ENCODE data around the gene GLTPD2.

Gene GLTPD2

GRCh38 chr17:4771519-4772234 lies 17.1 kb upstream of the GLTPD2 start, which contains the start of gene TM4SF5:
TSS of gene TM4SF5 (plus strand) at chr17:4771886. CDS start at chr17:4771923, 37 bp downstream.
- DNase-seq (ENCODE audit: low read depth in 2 of 2, low spot score in 1 of 2) = no peak

DNA sequence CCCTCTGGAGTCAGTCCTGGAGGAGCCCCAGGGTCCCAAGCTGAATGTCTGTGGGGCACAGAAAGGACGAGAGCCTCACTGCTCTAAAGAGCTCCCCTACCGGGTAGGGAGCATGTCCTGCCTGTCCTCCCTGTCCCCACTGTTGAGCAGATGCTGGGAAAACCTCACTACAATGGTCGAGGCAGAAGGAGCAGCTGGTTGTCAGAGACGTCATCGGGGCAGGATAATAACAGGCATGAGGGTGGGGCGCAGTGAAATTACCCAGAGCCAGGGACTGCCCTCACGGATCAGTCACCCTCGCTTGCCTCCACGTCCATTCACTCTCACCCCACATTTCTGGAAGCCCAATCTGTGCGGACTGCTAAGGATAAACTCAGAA lies 16.5 kb upstream of the GLTPD2 start:
- no peak for DNase-seq (ENCODE audit: low read depth in 2 of 2, low spot score in 1 of 2)

- no peak for DNase-seq (ENCODE audit: low read depth in 2 of 2, low spot score in 1 of 2)
These were observed 10.6 kb upstream of the GLTPD2 start for GRCh38 chr17:4777969-4778760.

DNA sequence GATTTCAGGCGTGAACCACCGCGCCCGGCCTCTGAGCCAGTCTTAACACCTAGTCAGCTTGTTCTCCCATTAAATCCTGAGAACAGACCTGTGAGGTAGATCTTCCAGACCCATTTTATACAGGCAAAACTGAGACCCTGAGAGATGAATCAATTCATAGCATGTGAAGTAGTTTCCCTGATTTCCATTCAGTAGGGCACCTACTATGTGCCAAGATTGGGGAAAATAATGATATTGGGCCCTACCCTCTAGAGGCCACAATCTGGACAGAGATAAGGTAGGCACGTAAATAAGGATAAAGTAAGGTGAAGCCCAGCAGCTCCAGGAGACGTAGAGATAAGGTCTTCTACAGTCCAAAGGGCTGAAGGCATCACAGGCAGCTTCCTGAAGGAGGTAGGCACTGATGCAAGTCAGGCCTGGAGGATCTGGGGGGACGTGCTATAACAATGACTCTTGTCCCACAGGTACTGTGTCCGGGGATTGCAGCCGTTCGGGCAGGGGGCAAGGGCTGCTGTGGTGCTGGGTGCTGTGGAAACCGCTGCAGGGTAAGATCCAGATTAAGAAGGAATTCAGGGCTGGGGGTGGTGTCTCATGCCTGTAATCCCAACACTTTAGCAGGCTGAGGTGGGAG lies 8.3 kb upstream of the GLTPD2 start:
- DNase-seq (ENCODE audit: low read depth in 2 of 2, low spot score in 1 of 2) = no peak

- no peak for DNase-seq (ENCODE audit: low read depth in 2 of 2, low spot score in 1 of 2)
These were observed 6.1 kb upstream of the GLTPD2 start for GRCh38 chr17:4782652-4783051.

DNA sequence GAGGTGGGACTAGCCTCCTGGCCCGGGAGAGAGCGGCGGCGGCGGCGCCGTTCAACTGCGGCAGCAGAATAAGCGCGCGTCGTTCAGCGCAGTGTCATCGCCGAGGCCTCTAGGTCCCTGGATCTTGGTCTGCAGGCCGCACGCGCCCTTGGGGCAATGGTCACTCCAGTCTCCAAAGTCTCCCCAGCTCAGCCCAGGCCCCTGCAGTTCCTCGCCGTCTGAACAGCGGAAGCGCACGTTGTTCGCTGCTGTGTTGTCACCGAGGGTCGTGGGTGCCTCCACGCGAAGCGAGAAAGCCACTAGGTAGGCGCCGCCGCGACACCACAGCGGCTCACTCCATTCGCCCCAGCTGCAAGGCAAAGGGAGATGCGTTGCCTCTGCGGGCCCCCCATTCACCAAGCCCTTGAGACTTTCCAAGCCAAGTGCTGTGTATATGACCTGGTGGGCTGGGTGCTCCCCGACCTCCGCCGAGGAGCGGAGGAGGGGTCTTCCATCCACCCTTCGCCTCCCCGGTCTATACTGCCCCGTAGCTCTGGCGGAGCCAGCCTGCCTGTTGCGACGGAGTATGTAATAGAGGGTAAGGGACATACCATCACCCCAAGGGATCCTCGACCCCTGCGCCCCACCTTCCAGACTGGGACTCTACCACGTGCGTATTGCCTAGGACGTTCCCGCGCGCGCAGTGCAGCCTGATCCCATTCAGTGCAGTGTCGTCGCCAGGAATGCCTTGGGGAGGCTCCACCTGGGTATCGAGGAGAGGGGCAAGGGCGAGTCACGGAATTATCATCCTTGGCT lies 3.3 kb upstream of the GLTPD2 start:
- DNase-seq (ENCODE audit: low read depth in 2 of 2, low spot score in 1 of 2) = no peak

- no peak for DNase-seq (ENCODE audit: low read depth in 2 of 2, low spot score in 1 of 2)
These were observed 2.7 kb upstream of the GLTPD2 start, which contains the start of gene VMO1 for GRCh38 chr17:4786106-4786511. TSS of gene VMO1 (minus strand) at chr17:4786364. CDS start at chr17:4786352, 12 bp downstream.

DNA sequence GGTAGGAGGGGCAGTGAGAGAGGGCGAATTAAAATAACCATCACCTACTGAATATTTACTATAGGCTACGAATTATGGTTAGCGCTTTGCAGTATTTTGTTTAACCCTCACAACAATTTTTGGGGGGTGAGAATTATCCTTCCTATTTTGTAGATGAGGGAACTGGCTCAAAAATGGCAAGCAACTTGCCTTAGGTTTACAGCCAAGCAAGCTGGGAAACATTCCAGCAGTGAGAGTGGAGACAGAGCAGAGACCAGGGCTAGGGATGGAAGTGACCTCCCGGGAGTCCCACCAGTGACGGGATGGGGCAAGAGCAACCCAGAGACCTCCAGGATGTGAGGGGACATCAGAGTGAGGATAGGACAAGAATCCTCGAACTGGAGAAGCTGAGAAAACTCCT lies 2.2 kb upstream of the GLTPD2 start:
- DNase-seq (ENCODE audit: low read depth in 2 of 2, low spot score in 1 of 2) = no peak

GRCh38 chr17:4788159-4788806 lies 481 bp upstream of the GLTPD2 start:
- DNase-seq (ENCODE audit: low read depth in 2 of 2, low spot score in 1 of 2) = no peak

DNA sequence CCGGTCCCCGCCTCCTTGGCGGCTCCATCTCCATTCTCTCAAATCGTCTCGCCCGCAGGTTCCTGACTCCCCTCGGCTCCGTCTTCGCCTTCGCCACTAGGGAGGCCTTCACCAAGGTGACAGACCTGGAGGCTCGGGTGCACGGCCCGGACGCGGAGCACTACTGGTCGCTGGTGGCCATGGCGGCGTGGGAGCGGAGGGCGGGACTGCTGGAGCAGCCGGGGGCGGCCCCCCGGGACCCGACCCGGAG lies 862 bp downstream of the GLTPD2 start:
- DNase-seq (ENCODE audit: low read depth in 2 of 2, low spot score in 1 of 2) = no peak

- DNase-seq (ENCODE audit: low read depth in 2 of 2, low spot score in 1 of 2) = peak; percentile 44 to 59
These were observed 1.4 kb downstream of the GLTPD2 start for GRCh38 chr17:4789951-4790704.

GRCh38 chr17:4790705-4791088 lies 1.9 kb downstream of the GLTPD2 start:
- DNase-seq (ENCODE audit: low read depth in 2 of 2, low spot score in 1 of 2) = no peak

- no peak for DNase-seq (ENCODE audit: low read depth in 2 of 2, low spot score in 1 of 2)
These were observed 6.4 kb downstream of the GLTPD2 start for GRCh38 chr17:4795168-4795567.

DNA sequence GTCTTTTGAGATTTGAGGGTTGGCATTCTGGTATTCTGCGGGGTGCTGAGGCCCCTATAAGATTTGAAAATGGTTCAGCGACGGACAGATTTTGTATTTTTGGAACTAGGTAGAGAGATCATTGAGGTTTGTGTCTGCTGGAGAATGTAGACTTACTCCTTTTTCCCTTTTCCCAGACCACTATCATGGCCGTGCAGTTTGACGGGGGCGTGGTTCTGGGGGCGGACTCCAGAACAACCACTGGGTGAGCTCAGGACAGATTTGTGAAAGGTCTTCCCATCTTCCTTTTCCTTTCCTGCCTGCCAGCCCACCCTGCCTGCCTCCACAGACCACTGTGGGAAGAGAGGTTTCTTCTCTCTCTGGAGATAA lies 7.8 kb downstream of the GLTPD2 start:
- no peak for DNase-seq (ENCODE audit: low read depth in 2 of 2, low spot score in 1 of 2)

- no peak for DNase-seq (ENCODE audit: low read depth in 2 of 2, low spot score in 1 of 2)
These were observed 11.9 kb downstream of the GLTPD2 start for GRCh38 chr17:4800462-4801196.

DNA sequence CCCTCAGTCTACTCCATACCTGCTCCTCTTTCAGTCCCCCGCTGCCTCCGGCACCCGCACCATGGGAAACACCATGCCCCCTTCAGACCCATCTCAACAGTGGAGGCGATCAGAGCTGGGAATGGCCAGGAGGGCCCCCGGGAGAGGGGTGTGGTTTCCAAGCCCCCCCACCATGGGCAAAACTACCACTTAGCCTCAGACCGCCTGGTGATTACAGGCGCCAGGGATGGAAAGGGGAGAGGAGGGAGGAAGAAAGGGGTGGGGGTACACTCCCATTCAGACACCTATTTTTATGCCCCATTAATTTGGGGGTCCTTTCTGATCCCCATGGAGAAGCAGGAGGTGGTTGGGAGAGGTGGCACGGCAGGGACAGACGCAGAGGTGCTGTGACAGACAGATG lies 13.5 kb downstream of the GLTPD2 start, which contains the start of gene C17orf114:
Gene C17orf114, minus strand, starts transcription at position 101 of the 400 bp plus-strand sequence.
- no peak for DNase-seq (ENCODE audit: low read depth in 2 of 2, low spot score in 1 of 2)

- DNase-seq (ENCODE audit: low read depth in 2 of 2, low spot score in 1 of 2) = no peak
These were observed 17.7 kb downstream of the GLTPD2 start for GRCh38 chr17:4806456-4806776.

DNA sequence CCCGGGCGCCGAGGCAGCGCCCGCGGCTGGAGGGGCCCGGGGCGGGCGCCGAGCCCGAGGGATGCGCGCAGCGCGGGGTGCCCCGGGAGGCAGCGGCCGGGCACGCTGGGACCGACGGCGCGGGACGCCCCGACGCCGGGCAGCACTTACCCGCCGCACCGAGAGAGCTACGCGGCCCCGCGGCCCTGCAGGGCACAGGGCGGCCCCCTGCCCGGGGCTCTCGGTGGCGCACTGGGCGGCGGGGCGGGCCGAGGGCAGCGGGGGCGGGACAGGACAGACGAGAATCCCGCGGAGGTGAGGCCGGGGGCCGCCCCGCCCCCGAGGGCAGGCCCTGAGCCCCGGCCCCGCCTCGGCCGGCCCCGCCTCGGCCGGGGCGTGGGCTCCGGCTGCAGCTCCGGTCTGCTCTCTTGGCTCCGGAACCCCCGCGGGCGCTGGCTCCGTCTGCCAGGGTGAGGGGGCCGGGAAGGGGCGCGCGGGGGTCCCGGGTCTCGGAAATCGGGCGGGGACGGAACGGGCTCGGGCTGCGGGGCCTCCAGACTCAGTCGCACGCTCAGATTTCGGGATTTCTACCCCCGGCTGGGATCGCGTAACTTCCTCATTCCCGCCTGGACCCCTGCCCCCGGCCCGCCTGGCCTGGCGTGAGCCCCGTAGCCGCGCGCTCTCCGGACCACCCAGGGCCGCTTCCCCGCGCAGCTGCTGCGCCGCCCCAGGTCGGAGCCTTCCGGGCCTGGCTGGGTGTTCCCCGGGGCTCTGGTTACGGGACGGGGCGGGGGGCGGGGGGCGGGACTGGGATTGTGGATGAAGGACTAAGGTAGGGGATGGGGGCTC lies 18.2 kb downstream of the GLTPD2 start, which contains the start of gene PLD2:
Gene PLD2, plus strand, starts transcription at position 376 of the 828 bp plus-strand sequence. CDS start 621 bp downstream, outside the sequence.
- peak; percentile 52 to 76 for DNase-seq (ENCODE audit: low read depth in 2 of 2, low spot score in 1 of 2)
